ENCODE measurements around the gene CHIA. TPM values are rescaled to one million over a fixed set of nuclear protein-coding genes. Genes with fewer than 3 reads are reported as not detected.
"Not testable (repeated sequence)": the region's sequence is repeated elsewhere in the genome, so short reads cannot be mapped to it uniquely, and the experiment has no call there.

Gene CHIA
- polyA plus RNA-seq, 1 of the 3 experiments (the other 2 are of a cell fraction) = not detected

- no peak for TF ChIP-seq SMC3 (IDR thresholded peaks at IDR 0.05; ENCODE audit: low read depth, low read length)
- TF ChIP-seq SIN3A (IDR thresholded peaks at IDR 0.05; ENCODE audit: borderline replicate concordance, low read depth, low read length) = no peak
These were observed 68.7 kb downstream of the CHIA start (continued) for GRCh38 chr1:111359376-111359775.

- DNase-seq; H3K27ac ChIP-seq (ENCODE audit: low read depth in 2 of 2, low read length in 1 of 2); H3K9ac ChIP-seq; H3K4me1 ChIP-seq (ENCODE audit: control insufficient read depth in 1 of 2, insufficient read depth in 2 of 2, low read depth in 1 of 2, low read length in 1 of 2); H3K9me2 ChIP-seq; H3K4me2 ChIP-seq; H3K4me3 ChIP-seq (ENCODE audit: low read depth in 2 of 2, low read length in 1 of 2); H4K20me1 ChIP-seq (ENCODE audit: insufficient read depth); H3K27me3 ChIP-seq (ENCODE audit: insufficient read depth); POLR2A ChIA-PET; H3K36me3 ChIP-seq (replicated peaks in 1 of 2; ENCODE audit: control insufficient read depth in 1 of 2, insufficient read depth in 2 of 2, low read length in 1 of 2); H3F3A ChIP-seq (replicated peaks; ENCODE audit: insufficient read depth); H2AFZ ChIP-seq (ENCODE audit: low read depth); H3K79me2 ChIP-seq (ENCODE audit: insufficient read depth); H3K9me3 ChIP-seq; CTCF ChIA-PET: not testable (repeated sequence)
- 33% methylated on average over 4 of the region's 4 CpGs for WGBS (ENCODE audit: low lambda C conversion rate)
These were observed 69.6 kb downstream of the CHIA start for GRCh38 chr1:111360257-111360656.

- H3K9ac ChIP-seq = no peak overlapping the region
- H3K36me3 ChIP-seq (replicated peaks in 1 of 2; ENCODE audit: control insufficient read depth in 1 of 2, insufficient read depth in 2 of 2, low read length in 1 of 2) = no peaks in the 10 kb centered on the region
- no peak for DNase-seq
- H2AFZ ChIP-seq (ENCODE audit: low read depth) = no peak overlapping the region
- TF ChIP-seq POLR2AphosphoS5 (IDR thresholded peaks at IDR 0.05; ENCODE audit: low read depth, low read length) (no peak), USF2 (IDR thresholded peaks at IDR 0.05; ENCODE audit: borderline replicate concordance, low read depth, low read length) (no peak), CTCF (IDR thresholded peaks at IDR 0.05) (no peak), TCF12 (IDR thresholded peaks at IDR 0.05) (no peak), EP300 (IDR thresholded peaks at IDR 0.05; ENCODE audit: borderline replicate concordance in 1 of 2, low read depth in 1 of 2, low read length in 1 of 2) (no peak), NFIC (IDR thresholded peaks at IDR 0.05; ENCODE audit: borderline replicate concordance) (no peak), NRF1 (IDR thresholded peaks at IDR 0.05; ENCODE audit: low read depth, low read length) (no peak)
- H3K4me1 ChIP-seq (ENCODE audit: control insufficient read depth in 1 of 2, insufficient read depth in 2 of 2, low read depth in 1 of 2, low read length in 1 of 2) = peaks cover 0 to 14% of the 10 kb centered on the region in 2 experiments; a peak in 2 of 4 replicates
- H3K9me2 ChIP-seq = no peaks in the 10 kb centered on the region
- WGBS (ENCODE audit: low lambda C conversion rate) = 36% methylated on average over 9 of the region's 9 CpGs
- ChIA-PET CTCF (no interaction called here), POLR2A (no interaction called here)
- no peak overlapping the region for H3K4me2 ChIP-seq
- no peak overlapping the region for H3K27ac ChIP-seq (ENCODE audit: low read depth in 2 of 2, low read length in 1 of 2)
- H3K27me3 ChIP-seq (ENCODE audit: insufficient read depth) = no peaks in the 10 kb centered on the region
- H3K9me3 ChIP-seq = no peaks in the 10 kb centered on the region
- H4K20me1 ChIP-seq (ENCODE audit: insufficient read depth) = no peaks in the 10 kb centered on the region
- H3K79me2 ChIP-seq (ENCODE audit: insufficient read depth) = no peaks in the 10 kb centered on the region
- H3F3A ChIP-seq (replicated peaks; ENCODE audit: insufficient read depth) = peaks cover 3% of the 10 kb centered on the region
- H3K4me3 ChIP-seq (ENCODE audit: low read depth in 2 of 2, low read length in 1 of 2) = no peak overlapping the region
These were observed 71.1 kb downstream of the CHIA start for GRCh38 chr1:111361761-111362160.

Measured in SK-N-SH (cell line).